Spinal cord (tissue), 10 donors: ENCODE data around the gene LYZL1. TPM values are rescaled to one million over a fixed set of nuclear protein-coding genes. Genes with fewer than 3 reads are reported as not detected.

Experiments used
- DNase-seq, 6 donors: peaks; one replicate each; pipeline versions ENCODE4 v3.0.0 to v3.0.0-alpha.2; 2013 to 2015; ENCODE audit warnings: low spot score in 6 of 6, low read depth in 4 of 6
- H3K27ac ChIP-seq: one replicate; pipeline ENCODE4 v1.5.1; 2013; ENCODE audit warnings: low read depth, low read length, control low read depth
- H3K27me3 ChIP-seq: one replicate; pipeline ENCODE4 v1.6.1; 2013; ENCODE audit warnings: low read length; ENCODE audit not compliant: control insufficient read depth, insufficient read depth
- H3K36me3 ChIP-seq: one replicate; pipeline ENCODE4 v1.6.1; 2013; ENCODE audit warnings: low read length; ENCODE audit not compliant: control insufficient read depth, insufficient read depth
- H3K4me1 ChIP-seq: one replicate; pipeline ENCODE4 v1.6.1; 2013; ENCODE audit warnings: low read length; ENCODE audit not compliant: control insufficient read depth, insufficient read depth
- H3K4me3 ChIP-seq: one replicate; pipeline ENCODE4 v1.5.1; 2013; ENCODE audit warnings: low read depth, low read length, control low read depth
- H3K9me3 ChIP-seq: one replicate; pipeline ENCODE4 v1.6.1; 2013; ENCODE audit warnings: low read length; ENCODE audit not compliant: control insufficient read depth, insufficient read depth
- WGBS: methylation state at CpG from one replicate; pipeline ENCODE4 v1.1.5; 2013; ENCODE audit warnings: missing lambda C conversion rate; ENCODE audit not compliant: insufficient coverage; 5-methylcytosine and 5-hydroxymethylcytosine counted together
- polyA plus RNA-seq, 2 donors: library from polyadenylated mRNA; unstranded; fragments of 120-200 nt; gene quantifications; one replicate each; pipeline ENCODE4 v1.2.1, GENCODE V29; 2013; ENCODE audit not compliant: insufficient read length in 2 of 2
- total RNA-seq, 2 donors: library from RNA; depleted of rRNA in 1 of 2; stranded (reverse); fragments of 120-200 nt in 1 of 2; fragments of >200 nt in 1 of 2; gene quantifications; one replicate each; pipeline versions ENCODE4 v1.2.3 to v1.2.4, GENCODE V29; 2013 to 2014
- donor health status: healthy.

LYZL1 gene
- total and polyA plus RNA-seq, 4 donors = not detected

DNA sequence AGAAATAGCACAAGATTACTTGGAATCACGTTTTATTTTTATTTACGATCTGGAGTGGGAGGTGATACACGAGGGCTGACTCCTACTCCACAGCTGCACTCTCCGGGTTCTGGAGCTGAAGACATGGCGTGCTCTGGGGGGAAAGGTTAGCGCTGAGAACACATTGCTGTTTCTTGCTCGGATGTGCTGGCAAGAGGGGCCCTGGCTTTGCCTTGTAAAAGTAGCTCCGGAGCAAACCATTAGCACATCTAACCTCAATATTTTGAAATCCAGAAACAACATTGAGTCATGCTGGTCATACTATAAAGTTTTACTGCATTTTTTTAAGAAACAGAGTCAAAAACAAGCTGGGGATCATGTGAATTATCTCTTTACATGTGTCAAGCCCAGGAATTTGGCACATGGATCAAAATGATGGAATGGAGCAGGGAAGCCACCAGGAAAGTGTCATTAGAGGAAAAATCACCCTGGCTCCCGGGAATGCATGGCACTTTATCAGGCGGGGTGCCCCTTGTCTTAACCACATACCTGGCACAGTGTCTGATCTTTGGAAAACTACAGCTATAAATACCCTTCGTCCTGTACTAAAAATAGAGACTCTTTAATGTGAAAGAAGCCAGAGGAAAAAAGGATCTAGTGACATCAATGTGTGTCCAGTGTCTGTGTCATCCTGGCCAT lies 31.6 kb upstream of the LYZL1 start:
- WGBS = 49% methylated on average over 3 of the region's 11 CpGs
- Histone ChIP-seq H3K27ac (no peak overlapping the region), H3K27me3 (peaks cover 3% of the 10 kb centered on the region), H3K4me1 (peaks cover 13% of the 10 kb centered on the region), H3K36me3 (no peaks in the 10 kb centered on the region), H3K9me3 (no peaks in the 10 kb centered on the region), H3K4me3 (no peak overlapping the region)
- DNase-seq = peak in 1 of 6 donors; percentile 64

DNA sequence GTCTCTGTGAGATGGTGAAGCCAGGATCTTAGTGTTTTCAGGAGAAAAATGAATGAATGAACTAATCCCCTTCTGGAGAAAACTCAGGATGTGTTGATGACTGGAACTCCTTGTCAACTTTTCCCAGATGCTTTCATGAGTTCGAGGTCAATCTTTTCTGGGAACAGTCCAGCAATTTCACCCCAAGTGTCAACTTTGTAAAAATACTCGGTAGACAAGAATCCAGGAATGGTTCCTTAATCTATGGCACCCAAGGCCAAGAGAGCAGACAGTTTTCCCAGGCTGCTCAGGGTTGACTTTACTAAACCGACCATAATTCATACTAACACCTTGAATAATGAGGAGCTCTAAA lies 31.1 kb upstream of the LYZL1 start:
- Histone ChIP-seq H3K27me3 (peaks cover 3% of the 10 kb centered on the region), H3K36me3 (no peaks in the 10 kb centered on the region), H3K4me3 (no peak overlapping the region), H3K9me3 (no peaks in the 10 kb centered on the region), H3K27ac (no peak overlapping the region), H3K4me1 (peaks cover 12% of the 10 kb centered on the region)
- no peak for DNase-seq
- 86% methylated on average over 2 of the region's 3 CpGs for WGBS

DNA sequence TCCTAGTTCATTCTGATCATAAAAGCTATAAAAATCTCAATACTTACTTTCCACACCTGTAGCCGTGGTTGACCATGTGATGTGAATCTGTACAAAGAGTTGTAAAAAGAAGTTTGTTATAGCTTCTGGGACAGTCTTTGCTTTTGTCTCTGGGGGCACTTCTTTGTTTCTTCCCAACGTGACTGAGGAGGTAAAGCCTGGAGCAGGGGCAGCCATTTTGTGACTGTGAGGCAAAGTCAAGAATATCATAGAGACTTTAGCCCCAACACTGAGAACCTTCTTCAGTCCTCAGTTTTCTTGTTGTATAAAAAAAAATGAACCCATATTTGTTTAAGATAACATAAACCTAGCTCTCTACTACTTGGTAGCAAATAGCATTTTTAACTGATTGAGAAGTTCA lies 29.4 kb upstream of the LYZL1 start:
- Histone ChIP-seq H3K27ac (no peak overlapping the region), H3K27me3 (peaks cover 2% of the 10 kb centered on the region), H3K4me3 (no peak overlapping the region), H3K9me3 (no peaks in the 10 kb centered on the region), H3K4me1 (peaks cover 5% of the 10 kb centered on the region), H3K36me3 (no peaks in the 10 kb centered on the region)
- DNase-seq = no peak
- no CpG with 5 or more reads among the region's 2 CpGs for WGBS

DNA sequence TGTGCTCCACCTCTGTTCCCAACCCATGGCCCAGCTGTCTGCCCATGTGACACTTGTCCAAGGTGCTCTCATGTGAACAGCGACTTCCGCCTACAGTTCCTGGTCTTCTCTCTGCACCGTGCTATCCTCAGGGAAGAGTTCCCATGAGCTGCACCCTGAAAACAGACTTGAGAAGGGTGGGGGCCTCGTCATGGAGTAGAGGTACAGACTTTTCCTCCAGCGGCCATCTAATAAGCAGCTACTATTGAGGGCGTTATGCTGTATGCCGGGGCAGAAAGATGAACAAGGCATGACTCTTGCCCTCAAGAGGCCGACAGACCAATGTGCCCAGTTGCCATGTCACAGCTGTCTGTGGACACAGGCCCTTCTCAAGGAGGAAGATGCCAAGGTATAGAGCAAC lies 25.4 kb upstream of the LYZL1 start:
- H3K4me3 ChIP-seq = no peak overlapping the region
- WGBS = 96% methylated on average over 7 of the region's 8 CpGs
- H3K4me1 ChIP-seq = peaks cover 7% of the 10 kb centered on the region
- H3K27ac ChIP-seq = no peak overlapping the region
- no peaks in the 10 kb centered on the region for H3K27me3 ChIP-seq
- H3K36me3 ChIP-seq = no peaks in the 10 kb centered on the region
- no peak for DNase-seq
- H3K9me3 ChIP-seq = no peaks in the 10 kb centered on the region

DNA sequence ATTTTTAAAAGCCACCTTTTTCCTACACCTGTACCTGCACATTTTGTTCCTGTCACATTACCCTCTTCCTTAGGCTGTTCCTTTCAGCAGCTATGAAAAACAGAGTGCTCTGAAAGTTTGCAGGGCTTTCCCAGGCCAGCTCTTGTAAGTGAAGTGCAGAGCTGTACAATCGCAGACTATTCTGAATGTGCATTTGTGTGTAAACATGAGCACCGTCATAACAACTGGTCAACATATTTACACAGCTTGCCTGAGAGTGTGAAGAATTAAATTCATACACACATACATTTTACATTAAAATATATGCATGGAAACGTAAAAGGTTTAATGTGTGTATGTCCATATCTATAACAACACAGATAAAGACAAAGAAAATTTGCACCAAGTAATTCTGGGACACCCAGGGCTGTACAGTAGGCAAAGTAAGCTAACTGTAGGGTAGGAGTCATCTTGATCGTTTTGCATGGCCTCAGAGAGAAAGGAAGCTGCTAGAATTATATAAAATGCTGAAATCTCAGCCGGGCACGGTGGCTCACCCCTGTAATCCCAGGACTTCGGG lies 23.6 kb upstream of the LYZL1 start:
- Histone ChIP-seq H3K9me3 (no peaks in the 10 kb centered on the region), H3K4me3 (no peak overlapping the region), H3K27me3 (no peaks in the 10 kb centered on the region), H3K36me3 (no peaks in the 10 kb centered on the region), H3K27ac (no peak overlapping the region), H3K4me1 (peaks cover 7% of the 10 kb centered on the region)
- no peak for DNase-seq
- 92% methylated on average over 2 of the region's 7 CpGs for WGBS

DNA sequence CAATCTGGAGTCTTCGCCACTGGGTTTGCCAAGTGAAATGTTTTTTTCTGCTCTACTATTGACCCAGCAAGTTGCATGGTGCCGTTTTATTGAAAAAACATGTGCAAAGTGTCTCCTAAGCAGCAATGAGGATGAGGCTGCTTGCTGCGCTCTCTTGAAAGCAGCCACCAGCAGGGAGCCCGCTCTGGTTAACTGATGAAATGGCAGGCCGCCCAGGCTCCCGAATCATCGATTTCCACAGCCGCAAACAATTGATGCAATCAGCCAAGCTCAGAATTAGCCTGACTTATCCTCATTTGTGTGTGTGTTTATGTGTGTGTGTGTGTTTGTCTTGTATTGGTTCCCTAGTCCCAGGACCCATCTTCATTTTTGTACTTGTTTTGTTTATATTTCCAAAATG lies 22.2 kb upstream of the LYZL1 start:
- DNase-seq = peak in 2 of 6 donors; percentile 78 to 84
- 21% methylated on average over 5 of the region's 8 CpGs for WGBS
- no peak overlapping the region for H3K4me3 ChIP-seq
- no peaks in the 10 kb centered on the region for H3K9me3 ChIP-seq
- no peak overlapping the region for H3K27ac ChIP-seq
- H3K36me3 ChIP-seq = no peaks in the 10 kb centered on the region
- no peaks in the 10 kb centered on the region for H3K27me3 ChIP-seq
- H3K4me1 ChIP-seq = peaks cover 7% of the 10 kb centered on the region

DNA sequence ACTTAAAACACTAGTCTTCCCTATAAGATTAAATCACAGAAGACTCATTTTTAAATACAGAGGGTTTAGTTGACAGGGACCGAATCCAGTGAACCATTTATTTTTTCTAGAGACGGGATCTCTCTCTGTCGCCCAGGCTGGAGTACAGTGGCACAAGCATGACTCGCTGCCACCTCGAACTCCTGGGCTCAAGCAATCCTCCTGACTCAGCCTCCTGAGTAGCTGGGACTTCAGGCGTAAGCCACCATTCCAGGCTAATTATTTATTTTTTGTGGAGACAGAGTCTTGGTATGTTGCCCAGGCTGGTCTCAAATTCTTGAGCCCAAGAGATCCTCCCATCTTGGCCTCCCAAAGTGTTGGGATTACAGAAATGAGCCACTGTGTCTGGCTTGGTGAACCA lies 20.9 kb upstream of the LYZL1 start:
- Histone ChIP-seq H3K27me3 (no peaks in the 10 kb centered on the region), H3K27ac (no peak overlapping the region), H3K4me3 (no peak overlapping the region), H3K9me3 (no peaks in the 10 kb centered on the region), H3K4me1 (peaks cover 7% of the 10 kb centered on the region), H3K36me3 (no peaks in the 10 kb centered on the region)
- DNase-seq = no peak
- WGBS = 98% methylated on average over 5 of the region's 6 CpGs

DNA sequence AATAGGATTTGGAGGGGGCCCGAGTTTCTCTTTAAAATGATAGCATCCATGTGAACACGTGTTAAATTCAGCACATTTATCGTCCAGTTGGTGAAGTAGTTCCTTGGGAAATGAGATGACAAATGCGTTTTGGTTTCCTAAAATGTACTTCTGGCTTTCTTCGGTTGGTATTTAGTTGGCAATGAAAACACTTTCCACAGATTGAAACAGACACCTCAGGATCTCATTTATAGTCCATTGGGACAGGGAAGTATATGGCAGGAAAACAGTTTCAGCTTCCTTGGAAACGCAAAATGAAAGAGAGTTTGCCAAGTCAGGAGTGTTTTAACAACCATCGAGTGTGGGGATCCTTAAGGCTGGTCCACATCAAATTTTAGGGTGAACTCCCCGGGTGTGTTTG lies 19.4 kb upstream of the LYZL1 start:
- no peaks in the 10 kb centered on the region for H3K9me3 ChIP-seq
- no peak overlapping the region for H3K27ac ChIP-seq
- no peak overlapping the region for H3K4me3 ChIP-seq
- peak in 2 of 6 donors; percentile 47 to 51 for DNase-seq
- H3K36me3 ChIP-seq = no peaks in the 10 kb centered on the region
- peaks cover 7% of the 10 kb centered on the region for H3K4me1 ChIP-seq
- WGBS = 72% methylated on average over 3 of the region's 8 CpGs
- no peaks in the 10 kb centered on the region for H3K27me3 ChIP-seq

DNA sequence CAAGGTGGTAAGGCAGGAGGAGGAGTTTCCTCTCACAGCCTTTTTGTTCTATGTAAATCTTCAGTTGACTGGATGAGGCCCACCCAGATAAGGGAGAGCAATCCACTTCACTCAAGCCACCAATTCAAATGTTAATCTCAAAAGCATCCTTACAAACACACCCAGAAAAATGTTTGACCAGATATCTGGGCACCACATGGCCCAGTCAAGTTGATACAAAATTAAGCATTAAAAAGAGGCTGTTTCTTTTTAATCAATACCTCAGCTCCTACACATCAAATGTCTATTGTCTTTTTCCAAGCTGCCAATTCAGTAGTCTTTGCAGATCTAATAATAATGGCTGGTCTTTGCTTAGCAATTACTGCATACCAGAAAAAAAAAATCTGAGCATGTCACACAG lies 18.0 kb upstream of the LYZL1 start:
- no peaks in the 10 kb centered on the region for H3K9me3 ChIP-seq
- no peaks in the 10 kb centered on the region for H3K36me3 ChIP-seq
- H3K27me3 ChIP-seq = no peaks in the 10 kb centered on the region
- H3K27ac ChIP-seq = no peak overlapping the region
- H3K4me1 ChIP-seq = peaks cover 7% of the 10 kb centered on the region
- H3K4me3 ChIP-seq = no peak overlapping the region
- DNase-seq = no peak

DNA sequence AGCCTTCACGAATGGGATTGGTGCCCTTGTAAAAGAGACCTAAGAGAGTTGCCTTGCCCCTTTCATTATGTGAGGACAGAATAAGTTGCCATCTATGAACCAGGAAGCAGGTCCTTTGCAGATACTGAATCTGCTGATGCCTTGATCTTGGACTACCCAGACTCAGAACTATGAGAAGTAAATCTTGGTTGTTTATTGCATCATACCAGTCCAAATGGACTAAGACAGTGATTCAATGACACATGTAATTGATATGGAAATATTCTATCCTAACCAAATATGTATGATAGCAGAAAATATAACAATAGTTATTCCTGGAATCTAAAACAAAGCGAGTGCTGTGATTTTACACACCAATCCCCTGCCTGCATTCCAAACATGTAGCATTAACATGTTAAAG lies 17.0 kb upstream of the LYZL1 start:
- H3K4me3 ChIP-seq = no peak overlapping the region
- no peaks in the 10 kb centered on the region for H3K27me3 ChIP-seq
- no peaks in the 10 kb centered on the region for H3K36me3 ChIP-seq

More for the DNA sequence above, 17.0 kb upstream of the LYZL1 start:
- Histone ChIP-seq H3K9me3 (no peaks in the 10 kb centered on the region), H3K27ac (no peak overlapping the region), H3K4me1 (no peaks in the 10 kb centered on the region)
- 43% methylated on average over 1 of the region's 2 CpGs for WGBS
- no peak for DNase-seq
